Caco-2 (cell line): ENCODE results near the gene CD36. TPM values are rescaled to one million over a fixed set of nuclear protein-coding genes. Genes with fewer than 3 reads are reported as not detected.

Experiments used
- BruUV-seq: library from RNA; stranded (reverse); fragments of 400-500 nt; replicated peaks from 2 replicates; lab custom pipeline; 2021; lab: Mats Ljungman, UMichigan
- CTCF ChIA-PET: fragments of 300-600 bp; sonication (Branson Sonifier 250); formaldehyde crosslinking; loops from one replicate; lab custom pipeline; 2022; ENCODE audit warnings: antibody characterized with exemption; lab: Charles Lee
- POLR2A ChIA-PET: fragments of 300-600 bp; sonication (Branson Sonifier 250); formaldehyde crosslinking; loops from one replicate; lab custom pipeline; 2022; ENCODE audit warnings: antibody characterized with exemption; lab: Charles Lee
- DNase-seq, 2 experiments: peaks; one replicate each; pipeline versions ENCODE4 v3.0.0 to v3.0.0-alpha.2; 2020 to 2022
- H3K27me3 ChIP-seq: replicated peaks from 2 replicates; pipeline ENCODE4 v1.6.0; 2011; ENCODE audit warnings: low read length; ENCODE audit not compliant: control insufficient read depth, insufficient read depth
- H3K36me3 ChIP-seq: 2 replicates; pipeline ENCODE4 v1.5.1; 2011; ENCODE audit warnings: low read length; ENCODE audit not compliant: control insufficient read depth, insufficient read depth
- H3K4me1 ChIP-seq: fragments of 250-450 bp; sonication (Bioruptor Pico); 2 replicates; pipeline ENCODE4 v1.5.1; 2020; ENCODE audit warnings: mild to moderate bottlenecking
- H3K4me3 ChIP-seq: 2 replicates; pipeline ENCODE4 v1.5.1; 2011; ENCODE audit warnings: low read depth, mild to moderate bottlenecking, control low read depth, low read length
- H3K9me3 ChIP-seq: fragments of 250-450 bp; sonication (Bioruptor Pico); 2 replicates; pipeline ENCODE4 v1.5.1; 2020; ENCODE audit warnings: mild to moderate bottlenecking, moderate library complexity
- H3K27ac Mint-ChIP-seq: one replicate; pipeline ENCODE4 v1.8.0; 2022; ENCODE audit warnings: mixed read lengths; ENCODE audit not compliant: unreplicated experiment
- H3K27me3 Mint-ChIP-seq: one replicate; pipeline ENCODE4 v1.8.0; 2022; ENCODE audit warnings: mixed read lengths; ENCODE audit not compliant: insufficient read depth, unreplicated experiment
- H3K36me3 Mint-ChIP-seq: one replicate; pipeline ENCODE4 v1.8.0; 2022; ENCODE audit warnings: mild to moderate bottlenecking, mixed read lengths; ENCODE audit not compliant: insufficient read depth, unreplicated experiment
- H3K4me1 Mint-ChIP-seq: one replicate; pipeline ENCODE4 v1.8.0; 2022; ENCODE audit warnings: low read depth, mixed read lengths; ENCODE audit not compliant: unreplicated experiment
- H3K4me3 Mint-ChIP-seq: one replicate; pipeline ENCODE4 v1.8.0; 2022; ENCODE audit warnings: mild to moderate bottlenecking, moderate library complexity, mixed read lengths; ENCODE audit not compliant: unreplicated experiment
- H3K9me3 Mint-ChIP-seq: one replicate; pipeline ENCODE4 v1.8.0; 2022; ENCODE audit warnings: mixed read lengths; ENCODE audit not compliant: unreplicated experiment
- intact Hi-C: fragments of 100-400 bp; cut with micrococcal nuclease; formaldehyde crosslinking; loops from one replicate; pipeline ENCODE4 v1.10.0; 2022; ENCODE audit not compliant: unreplicated experiment
- total RNA-seq: library from RNA; stranded (reverse); gene quantifications from 2 replicates; pipeline ENCODE4 v1.2.3, GENCODE V29; 2022
- TF ChIP-seq, protein P1 (sequence below), 2 experiments: fragments of 200-600 bp in 1 of 2; IDR thresholded peaks; 1 replicate in 1 of 2; 2 replicates in 1 of 2; pipeline versions ENCODE4 v1.5.1 to v1.8.0; 2011 to 2022; ENCODE audit warnings: antibody characterized with exemption in 1 of 2, control low read depth in 1 of 2, inconsistent platforms in 1 of 2, low read depth in 1 of 2, low read length in 1 of 2, mild to moderate bottlenecking in 1 of 2, moderate library complexity in 1 of 2; ENCODE audit not compliant: insufficient read depth in 1 of 2, severe bottlenecking in 1 of 2, unreplicated experiment in 1 of 2

The CD36 gene
- total RNA-seq, 1 experiment from 2014 or later = not detected

- no peak for DNase-seq
- H3K27me3 ChIP-seq = no peaks in the 10 kb centered on the region
- H3K4me1 Mint-ChIP-seq = peaks cover 23% of the 10 kb centered on the region
- H3K9me3 ChIP-seq = no peaks in the 10 kb centered on the region
- 0 out of 2 replicates have a peak, but pooled peaks cover 4% of the 10 kb centered on the region for H3K4me1 ChIP-seq
- no peaks in the 10 kb centered on the region for H3K9me3 Mint-ChIP-seq
- H3K27me3 Mint-ChIP-seq = no peaks in the 10 kb centered on the region
- no peak overlapping the region for H3K27ac Mint-ChIP-seq
- TF ChIP-seq, protein P1, sequence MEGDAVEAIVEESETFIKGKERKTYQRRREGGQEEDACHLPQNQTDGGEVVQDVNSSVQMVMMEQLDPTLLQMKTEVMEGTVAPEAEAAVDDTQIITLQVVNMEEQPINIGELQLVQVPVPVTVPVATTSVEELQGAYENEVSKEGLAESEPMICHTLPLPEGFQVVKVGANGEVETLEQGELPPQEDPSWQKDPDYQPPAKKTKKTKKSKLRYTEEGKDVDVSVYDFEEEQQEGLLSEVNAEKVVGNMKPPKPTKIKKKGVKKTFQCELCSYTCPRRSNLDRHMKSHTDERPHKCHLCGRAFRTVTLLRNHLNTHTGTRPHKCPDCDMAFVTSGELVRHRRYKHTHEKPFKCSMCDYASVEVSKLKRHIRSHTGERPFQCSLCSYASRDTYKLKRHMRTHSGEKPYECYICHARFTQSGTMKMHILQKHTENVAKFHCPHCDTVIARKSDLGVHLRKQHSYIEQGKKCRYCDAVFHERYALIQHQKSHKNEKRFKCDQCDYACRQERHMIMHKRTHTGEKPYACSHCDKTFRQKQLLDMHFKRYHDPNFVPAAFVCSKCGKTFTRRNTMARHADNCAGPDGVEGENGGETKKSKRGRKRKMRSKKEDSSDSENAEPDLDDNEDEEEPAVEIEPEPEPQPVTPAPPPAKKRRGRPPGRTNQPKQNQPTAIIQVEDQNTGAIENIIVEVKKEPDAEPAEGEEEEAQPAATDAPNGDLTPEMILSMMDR (IDR thresholded peaks at IDR 0.05; ENCODE audit: insufficient read depth in 1 of 2, low read depth in 1 of 2, low read length in 1 of 2, severe bottlenecking in 1 of 2, unreplicated experiment in 1 of 2) = no peak
- no peaks in the 10 kb centered on the region for H3K36me3 Mint-ChIP-seq
- intact Hi-C loops = loop anchor here (5.0 kb wide), 1 partner anchor 92 kb away; no protein-coding TSS in a partner anchor
- no TSS peak for BruUV-seq
- H3K4me3 ChIP-seq = no peak overlapping the region
- CTCF ChIA-PET = no interaction called here
- no peaks in the 10 kb centered on the region for H3K36me3 ChIP-seq
- POLR2A ChIA-PET = no interaction called here
- H3K4me3 Mint-ChIP-seq = no peak overlapping the region
Observed at GRCh38 chr7:80609751-80610150, 28.7 kb upstream of the CD36 start.

GRCh38 chr7:80611353-80611752, 27.1 kb upstream of the CD36 start:
- Histone ChIP-seq H3K27me3 (no peaks in the 10 kb centered on the region), H3K36me3 (no peaks in the 10 kb centered on the region), H3K9me3 (no peaks in the 10 kb centered on the region), H3K4me1 (0 out of 2 replicates have a peak, but pooled peaks cover 4% of the 10 kb centered on the region), H3K4me3 (no peak overlapping the region)
- CTCF ChIA-PET = no interaction called here
- DNase-seq = no peak
- Mint-ChIP-seq H3K9me3 (no peaks in the 10 kb centered on the region), H3K36me3 (no peaks in the 10 kb centered on the region), H3K27me3 (no peaks in the 10 kb centered on the region), H3K4me3 (no peak overlapping the region), H3K27ac (no peak overlapping the region), H3K4me1 (peaks cover 23% of the 10 kb centered on the region)
- no TSS peak for BruUV-seq
- POLR2A ChIA-PET = no interaction called here
- intact Hi-C loops = loop anchor here (5.0 kb wide), 1 partner anchor 94 kb away; no protein-coding TSS in a partner anchor
- TF ChIP-seq, protein P1 (IDR thresholded peaks at IDR 0.05; ENCODE audit: insufficient read depth in 1 of 2, low read depth in 1 of 2, low read length in 1 of 2, severe bottlenecking in 1 of 2, unreplicated experiment in 1 of 2) = no peak

- no peak overlapping the region for H3K27ac Mint-ChIP-seq
- H3K4me3 Mint-ChIP-seq = no peak overlapping the region
- BruUV-seq = no TSS peak
- H3K36me3 Mint-ChIP-seq = no peaks in the 10 kb centered on the region
- intact Hi-C loops = loop anchor here (5.0 kb wide), 1 partner anchor 94 kb away; no protein-coding TSS in a partner anchor
- H3K27me3 Mint-ChIP-seq = no peaks in the 10 kb centered on the region
- Histone ChIP-seq H3K4me1 (0 out of 2 replicates have a peak, but pooled peaks cover 4% of the 10 kb centered on the region), H3K9me3 (no peaks in the 10 kb centered on the region), H3K27me3 (no peaks in the 10 kb centered on the region), H3K4me3 (no peak overlapping the region), H3K36me3 (no peaks in the 10 kb centered on the region)
- ChIA-PET POLR2A (no interaction called here), CTCF (no interaction called here)
- TF ChIP-seq, protein P1 (IDR thresholded peaks at IDR 0.05; ENCODE audit: insufficient read depth in 1 of 2, low read depth in 1 of 2, low read length in 1 of 2, severe bottlenecking in 1 of 2, unreplicated experiment in 1 of 2) = no peak
- H3K4me1 Mint-ChIP-seq = peaks cover 23% of the 10 kb centered on the region
- no peaks in the 10 kb centered on the region for H3K9me3 Mint-ChIP-seq
- no peak for DNase-seq
Observed at GRCh38 chr7:80611779-80612178, 26.7 kb upstream of the CD36 start.
